ENCODE data around the gene PLEK.
"Not testable (repeated sequence)": the region's sequence is repeated elsewhere in the genome, so short reads cannot be mapped to it uniquely, and the experiment has no call there.

Gene PLEK

DNA sequence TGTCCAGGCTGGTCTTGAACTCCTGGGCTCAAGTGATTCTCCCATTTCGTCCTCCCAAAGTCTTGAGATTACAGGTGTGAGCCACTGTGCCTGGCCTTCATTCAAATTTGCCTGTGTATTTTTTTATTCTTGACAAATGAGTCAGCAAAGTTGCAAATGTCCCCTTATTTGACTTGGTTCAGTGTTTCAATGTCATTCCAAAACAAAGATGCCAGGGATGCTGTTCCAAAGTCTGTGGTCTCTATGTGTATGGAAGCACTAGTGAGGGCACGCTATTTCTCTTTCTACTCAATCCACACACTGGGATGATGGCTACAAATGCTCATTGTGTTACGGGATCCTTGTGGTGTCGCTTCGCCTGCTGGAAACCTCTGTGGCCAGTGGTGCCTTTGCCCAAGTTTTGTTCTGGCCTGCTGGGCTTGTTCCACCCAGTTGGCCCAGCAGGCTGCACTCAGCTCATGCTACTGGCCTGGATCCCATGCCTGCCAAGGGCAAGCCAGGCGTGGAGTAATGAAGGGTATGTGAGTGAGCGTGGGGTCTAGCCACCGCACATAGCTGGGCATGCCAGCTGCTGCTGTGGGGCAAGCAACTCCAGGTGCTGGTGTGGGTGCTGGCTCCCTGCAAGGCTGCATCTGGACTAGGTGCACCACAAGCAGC is 66.4 kb downstream of the PLEK start:
- Histone ChIP-seq H3K4me3 (ENCODE audit: low read length) (no peak overlapping the region), H3K36me3 (ENCODE audit: insufficient read depth, low read length) (no peaks in the 10 kb centered on the region), H3K4me1 (ENCODE audit: insufficient read depth, low read length) (no peaks in the 10 kb centered on the region), H3K27me3 (ENCODE audit: insufficient read depth, low read length) (no peaks in the 10 kb centered on the region), H3K9me3 (ENCODE audit: low read length) (no peaks in the 10 kb centered on the region), H2AFZ (ENCODE audit: low read depth, low read length) (no peak overlapping the region)

DNA sequence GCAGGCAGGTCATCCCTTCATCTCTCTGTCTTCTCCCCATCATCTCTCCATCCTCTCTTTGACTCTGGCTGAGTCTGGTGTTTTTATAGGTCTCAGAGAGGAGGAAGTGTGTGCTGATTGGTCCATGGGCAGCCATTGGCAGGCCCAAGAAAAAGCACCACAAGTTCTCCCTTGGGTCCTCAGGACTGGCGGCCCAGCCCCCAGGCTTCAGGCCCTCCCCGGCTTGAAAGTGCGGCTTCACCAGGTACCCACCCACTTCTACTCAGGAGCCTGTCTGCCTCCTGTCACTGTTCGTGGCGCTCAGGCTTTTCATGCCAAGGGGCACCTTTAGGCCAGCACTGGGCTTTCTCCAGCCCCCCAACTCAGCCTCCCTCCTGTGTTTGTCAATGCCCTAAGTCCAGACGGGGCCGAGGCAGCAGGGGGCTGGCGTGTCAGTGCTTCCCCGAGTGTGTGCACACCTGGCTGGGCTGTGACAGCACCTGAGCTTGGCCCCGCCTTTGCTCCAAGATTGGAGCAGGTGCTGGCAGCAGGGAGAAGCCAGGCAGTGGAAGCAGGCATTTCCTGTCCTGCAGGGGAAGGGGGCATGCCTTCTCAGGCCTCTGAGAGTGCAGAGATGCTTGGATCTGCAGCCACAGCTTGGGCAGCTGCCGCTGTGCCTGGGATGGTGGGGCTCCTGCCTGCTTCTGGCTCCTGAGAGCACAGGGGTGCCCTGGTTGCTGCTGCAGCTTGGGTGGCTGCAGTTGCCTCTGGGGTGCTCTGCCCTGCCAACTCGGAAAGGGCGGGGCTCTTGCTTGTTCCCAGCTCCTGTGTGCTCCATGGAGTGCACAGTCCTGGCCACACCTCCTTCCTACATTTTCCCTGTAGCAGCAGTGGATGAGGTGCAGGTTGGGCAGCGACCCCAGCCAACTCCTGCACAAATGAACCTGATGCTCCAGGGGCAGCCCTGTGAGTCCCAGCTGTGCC is 67.9 kb downstream of the PLEK start:
- Histone ChIP-seq H3K4me1 (ENCODE audit: insufficient read depth, low read length) (no peaks in the 10 kb centered on the region), H3K4me3 (ENCODE audit: low read length) (no peak overlapping the region), H3K9me3 (ENCODE audit: low read length) (no peaks in the 10 kb centered on the region), H3K27me3 (ENCODE audit: insufficient read depth, low read length) (no peaks in the 10 kb centered on the region), H3K36me3 (ENCODE audit: insufficient read depth, low read length) (no peaks in the 10 kb centered on the region), H2AFZ (ENCODE audit: low read depth, low read length) (no peak overlapping the region)

DNA sequence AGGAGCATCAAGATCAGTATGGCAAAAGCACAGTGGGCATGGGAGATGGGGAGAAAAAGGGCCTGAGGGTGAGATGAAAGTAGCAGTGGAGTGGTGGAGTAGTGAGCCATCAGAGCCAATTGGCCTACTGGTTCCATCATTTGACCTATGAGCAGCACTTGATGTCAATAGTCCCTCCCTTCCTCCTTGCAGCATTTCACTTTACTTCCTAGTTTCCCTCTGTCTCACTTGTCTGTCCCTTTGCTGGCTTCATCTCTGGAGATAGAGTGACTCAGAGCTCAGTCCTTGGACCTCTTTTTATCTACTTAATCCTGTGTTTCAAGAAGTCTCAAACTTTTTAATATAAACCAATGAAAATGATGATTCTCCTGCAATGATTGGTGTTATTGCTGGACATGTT is 69.9 kb downstream of the PLEK start:
- H2AFZ ChIP-seq (ENCODE audit: low read depth, low read length) = no peak overlapping the region
- H3K4me3 ChIP-seq (ENCODE audit: low read length) = no peak overlapping the region
- no peaks in the 10 kb centered on the region for H3K27me3 ChIP-seq (ENCODE audit: insufficient read depth, low read length)
- no peaks in the 10 kb centered on the region for H3K36me3 ChIP-seq (ENCODE audit: insufficient read depth, low read length)
- no peaks in the 10 kb centered on the region for H3K9me3 ChIP-seq (ENCODE audit: low read length)
- no peaks in the 10 kb centered on the region for H3K4me1 ChIP-seq (ENCODE audit: insufficient read depth, low read length)

DNA sequence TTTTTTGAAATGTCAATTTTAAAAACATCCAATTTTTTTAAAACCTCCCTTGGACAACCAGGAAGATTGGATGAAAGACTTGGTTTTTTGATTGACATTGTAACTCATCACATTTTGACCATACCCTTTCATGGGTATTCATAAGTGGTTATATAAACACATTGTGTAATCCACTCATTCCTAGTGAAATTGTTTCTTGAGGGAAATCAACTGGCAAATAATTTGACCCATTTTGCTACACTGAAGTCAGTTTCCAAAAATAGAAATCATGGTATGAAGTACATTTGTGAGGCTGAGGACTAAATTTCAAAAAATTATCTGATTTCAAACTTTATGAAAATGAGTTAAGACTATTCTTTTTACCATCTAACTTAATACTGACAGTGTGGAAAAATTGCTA is 70.5 kb downstream of the PLEK start:
- no peak overlapping the region for H3K4me3 ChIP-seq (ENCODE audit: low read length)
- no peaks in the 10 kb centered on the region for H3K4me1 ChIP-seq (ENCODE audit: insufficient read depth, low read length)

DNA sequence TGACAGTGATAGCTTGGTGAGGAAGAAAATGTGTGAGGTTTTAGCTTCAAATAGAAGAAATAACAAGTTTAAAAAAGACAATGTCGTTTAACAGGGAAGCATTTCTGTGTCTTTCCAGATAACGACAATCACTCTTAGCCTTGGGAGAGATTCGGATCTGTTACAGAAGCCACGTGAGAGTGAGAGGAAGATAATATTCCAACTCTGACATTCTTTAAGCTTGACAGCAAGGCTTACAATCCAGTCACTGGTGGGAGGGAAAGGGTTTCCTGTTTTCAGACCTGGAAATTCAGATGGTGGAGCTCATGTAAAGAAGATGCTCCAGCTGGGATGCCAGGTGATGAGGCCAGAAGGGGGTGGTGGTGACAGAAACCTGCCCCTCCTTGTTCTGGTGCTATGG is 71.2 kb downstream of the PLEK start:
- Histone ChIP-seq H3K4me3 (ENCODE audit: low read length) (no peak overlapping the region), H3K36me3 (ENCODE audit: insufficient read depth, low read length) (no peaks in the 10 kb centered on the region), H3K4me1 (ENCODE audit: insufficient read depth, low read length) (no peaks in the 10 kb centered on the region)

More for the DNA sequence above, 70.5 kb downstream of the PLEK start:
- H3K9me3 ChIP-seq (ENCODE audit: low read length) = no peaks in the 10 kb centered on the region
- H3K36me3 ChIP-seq (ENCODE audit: insufficient read depth, low read length) = no peaks in the 10 kb centered on the region
- no peaks in the 10 kb centered on the region for H3K27me3 ChIP-seq (ENCODE audit: insufficient read depth, low read length)
- H2AFZ ChIP-seq (ENCODE audit: low read depth, low read length) = no peak overlapping the region

DNA sequence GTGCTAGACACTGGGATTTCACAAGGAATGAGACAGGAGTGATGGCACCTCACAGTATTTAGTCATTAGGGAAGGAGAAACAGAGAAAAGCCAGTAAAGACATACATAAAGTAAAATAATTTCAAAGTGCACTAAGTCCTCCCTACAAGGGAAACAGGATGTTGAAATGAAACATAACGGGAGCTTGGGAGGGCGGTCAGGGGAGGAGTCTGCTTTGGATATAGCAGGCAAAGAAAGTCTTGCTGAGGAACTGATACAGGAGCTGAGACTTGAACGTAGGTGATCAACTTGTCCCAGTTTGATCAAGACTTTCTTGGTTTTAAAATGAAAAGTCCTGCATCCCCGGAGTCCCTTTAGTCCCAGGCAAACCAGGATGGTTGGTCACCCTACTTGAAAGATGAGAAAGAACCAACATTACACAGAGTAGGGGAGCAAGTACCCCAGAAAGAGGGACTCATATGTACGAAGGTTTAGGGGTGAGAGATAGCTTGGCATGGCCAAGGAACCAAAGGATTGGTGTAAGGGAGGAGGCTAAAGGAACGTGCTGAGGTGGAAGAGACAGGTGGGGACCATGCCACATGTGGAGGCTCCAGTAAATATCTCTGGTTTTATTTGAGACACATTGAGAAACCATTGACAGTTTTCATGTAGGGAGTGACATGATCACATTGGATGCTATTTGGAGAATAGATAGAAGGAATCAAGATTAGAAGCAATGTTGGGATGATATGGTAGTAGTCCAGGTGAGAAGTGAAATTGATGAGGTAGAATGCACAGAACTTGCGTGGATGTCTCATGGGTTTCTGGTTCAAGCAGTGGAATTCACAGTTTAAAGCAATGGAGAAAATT is 73.6 kb downstream of the PLEK start:
- H3K9me3 ChIP-seq (ENCODE audit: low read length) = no peaks in the 10 kb centered on the region
- H3K36me3 ChIP-seq (ENCODE audit: insufficient read depth, low read length) = no peaks in the 10 kb centered on the region
- no peak overlapping the region for H3K4me3 ChIP-seq (ENCODE audit: low read length)
- no peaks in the 10 kb centered on the region for H3K27me3 ChIP-seq (ENCODE audit: insufficient read depth, low read length)
- no peak overlapping the region for H2AFZ ChIP-seq (ENCODE audit: low read depth, low read length)
- H3K4me1 ChIP-seq (ENCODE audit: insufficient read depth, low read length) = no peaks in the 10 kb centered on the region

More for the DNA sequence above, 71.2 kb downstream of the PLEK start:
- Histone ChIP-seq H2AFZ (ENCODE audit: low read depth, low read length) (no peak overlapping the region), H3K27me3 (ENCODE audit: insufficient read depth, low read length) (no peaks in the 10 kb centered on the region), H3K9me3 (ENCODE audit: low read length) (no peaks in the 10 kb centered on the region)

DNA sequence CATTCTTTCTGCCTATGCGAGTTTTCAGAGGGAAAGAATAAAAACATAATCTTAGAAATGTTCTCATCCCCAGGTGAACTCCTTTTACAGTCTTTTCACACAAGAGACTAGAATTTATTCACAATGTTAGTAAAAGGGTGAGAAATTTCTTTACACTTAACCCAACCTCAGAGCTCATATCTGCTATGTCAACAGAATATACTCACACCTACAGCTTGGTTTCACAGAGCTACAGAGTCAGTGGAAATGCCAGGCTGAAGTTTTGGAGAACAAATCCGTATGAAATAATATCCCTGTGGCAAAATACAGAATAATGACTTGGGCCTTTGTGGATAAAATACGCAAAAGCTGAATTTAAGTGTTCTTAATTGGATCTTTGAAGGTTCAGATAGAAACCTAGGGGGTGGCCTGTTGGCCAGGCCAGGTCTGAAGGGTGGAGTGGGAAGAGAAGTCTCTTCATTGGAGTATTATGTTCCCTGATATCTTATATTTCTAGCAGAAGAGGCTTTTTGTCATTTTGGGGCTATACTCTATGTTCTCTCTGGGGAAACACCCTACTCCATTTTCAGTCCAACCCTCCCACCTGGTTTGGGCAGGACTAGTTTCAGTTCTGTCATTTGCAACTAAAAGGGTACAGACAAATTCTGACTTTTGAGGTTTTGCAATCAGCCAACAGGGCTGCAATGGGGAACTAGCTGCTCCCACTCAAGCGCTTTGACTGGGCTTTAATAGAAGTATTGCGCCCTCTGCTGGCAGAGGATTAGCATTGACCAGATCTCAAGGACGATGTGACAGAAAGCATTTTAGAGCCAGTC is 76.3 kb downstream of the PLEK start:
- Histone ChIP-seq H3K36me3 (ENCODE audit: insufficient read depth, low read length) (no peaks in the 10 kb centered on the region), H3K9me3 (ENCODE audit: low read length) (no peaks in the 10 kb centered on the region), H3K4me1 (ENCODE audit: insufficient read depth, low read length) (no peaks in the 10 kb centered on the region), H3K4me3 (ENCODE audit: low read length) (no peak overlapping the region), H3K27me3 (ENCODE audit: insufficient read depth, low read length) (no peaks in the 10 kb centered on the region), H2AFZ (ENCODE audit: low read depth, low read length) (peak overlapping the region; percentile 36)

DNA sequence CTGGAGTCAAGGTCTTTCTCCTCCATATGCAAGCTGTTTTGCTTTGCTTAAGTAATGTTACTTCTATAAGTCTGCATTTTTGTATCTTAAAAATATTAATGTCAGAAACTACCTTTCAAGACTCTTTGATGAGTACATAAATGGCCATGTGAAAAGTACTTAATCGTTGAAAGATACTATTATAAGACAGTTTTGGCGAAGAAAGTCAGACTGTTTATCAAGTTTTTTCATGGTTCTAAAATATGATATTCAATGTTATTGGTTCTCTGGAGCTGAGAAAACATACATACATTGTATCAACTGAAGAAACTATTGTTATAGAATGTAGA is 76.9 kb downstream of the PLEK start:
- no peaks in the 10 kb centered on the region for H3K4me1 ChIP-seq (ENCODE audit: insufficient read depth, low read length)
- no peaks in the 10 kb centered on the region for H3K27me3 ChIP-seq (ENCODE audit: insufficient read depth, low read length)
- no peaks in the 10 kb centered on the region for H3K9me3 ChIP-seq (ENCODE audit: low read length)
- no peak overlapping the region for H2AFZ ChIP-seq (ENCODE audit: low read depth, low read length)
- H3K4me3 ChIP-seq (ENCODE audit: low read length) = no peak overlapping the region
- no peaks in the 10 kb centered on the region for H3K36me3 ChIP-seq (ENCODE audit: insufficient read depth, low read length)

DNA sequence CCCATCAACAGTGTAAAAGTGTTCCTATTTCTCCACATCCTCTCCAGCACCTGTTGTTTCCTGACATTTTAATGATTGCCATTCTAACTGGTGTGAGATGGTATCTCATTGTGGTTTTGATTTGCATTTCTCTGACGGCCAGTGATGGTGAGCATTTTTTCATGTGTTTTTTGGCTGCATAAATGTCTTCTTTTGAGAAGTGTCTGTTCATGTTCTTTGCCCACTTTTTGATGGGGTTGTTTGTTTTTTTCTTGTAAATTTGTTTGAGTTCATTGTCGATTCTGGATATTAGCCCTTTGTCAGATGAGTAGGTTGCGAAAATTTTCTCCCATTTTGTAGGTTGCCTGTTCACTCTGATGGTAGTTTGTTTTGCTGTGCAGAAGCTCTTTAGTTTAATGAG is 81.3 kb downstream of the PLEK start:
- H2AFZ ChIP-seq (ENCODE audit: low read depth, low read length); H3K9me3 ChIP-seq (ENCODE audit: low read length); H3K4me3 ChIP-seq (ENCODE audit: low read length); H3K27me3 ChIP-seq (ENCODE audit: insufficient read depth, low read length); H3K36me3 ChIP-seq (ENCODE audit: insufficient read depth, low read length); H3K4me1 ChIP-seq (ENCODE audit: insufficient read depth, low read length): not testable (repeated sequence)

Data from neuron (in vitro differentiated cells).